GM13977 (cell line): Measurements from ENCODE around the gene DCBLD2.
A peak's percentile ranks its signal among the peaks of the same experiment; 100 is the strongest.

Source experiments
- DNase-seq: peaks from one replicate; pipeline ENCODE4 v3.0.0; 2012; ENCODE audit warnings: low spot score
- CTCF ChIP-seq: IDR thresholded peaks from 2 replicates; pipeline ENCODE4 v1.5.1; 2012; ENCODE audit warnings: mild to moderate bottlenecking, control low read depth; ENCODE audit not compliant: insufficient read depth; ENCODE audit errors: extremely low read depth, missing control alignments
- in situ Hi-C: fragments of 300-500 bp; cut with MboI; formaldehyde crosslinking; loops from one replicate; pipeline ENCODE4 v1.12.0; 2022; ENCODE audit warnings: low sequenced_read_pairs, low pct_unique_long_range_greater_than_20kb, mixed read lengths, inconsistent platforms; ENCODE audit not compliant: unreplicated experiment

DCBLD2 gene

DNA sequence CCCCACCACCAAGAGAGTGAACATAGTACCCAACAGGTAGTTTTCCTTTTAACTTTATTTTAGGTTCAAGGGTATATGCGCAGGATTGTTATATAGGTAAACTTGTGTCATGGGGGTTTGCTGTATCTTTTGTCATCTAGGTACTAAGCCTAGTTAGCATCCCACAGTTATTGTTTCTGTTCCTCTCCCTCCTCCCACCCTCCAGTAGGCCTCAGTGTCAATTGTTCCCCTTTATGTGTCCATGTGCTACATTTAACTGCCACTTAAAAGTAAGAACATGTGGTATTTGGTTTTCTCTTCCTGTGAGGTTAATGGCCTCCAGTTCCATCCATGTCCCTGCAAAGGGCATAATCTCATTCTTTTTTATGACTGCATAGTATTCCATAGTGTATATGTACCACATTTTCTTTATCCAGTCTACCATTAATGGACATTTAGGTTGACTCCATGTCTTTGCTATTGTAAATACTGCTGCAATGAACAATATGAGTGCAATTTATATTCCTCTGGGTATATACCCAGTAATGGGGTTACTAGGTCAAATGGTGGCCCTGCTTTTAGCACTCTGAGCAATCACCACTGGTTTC, 72.2 kb downstream of the DCBLD2 start:
- no peak for TF ChIP-seq CTCF
- in situ Hi-C loops = no loop called here
- no peak for DNase-seq

DNA sequence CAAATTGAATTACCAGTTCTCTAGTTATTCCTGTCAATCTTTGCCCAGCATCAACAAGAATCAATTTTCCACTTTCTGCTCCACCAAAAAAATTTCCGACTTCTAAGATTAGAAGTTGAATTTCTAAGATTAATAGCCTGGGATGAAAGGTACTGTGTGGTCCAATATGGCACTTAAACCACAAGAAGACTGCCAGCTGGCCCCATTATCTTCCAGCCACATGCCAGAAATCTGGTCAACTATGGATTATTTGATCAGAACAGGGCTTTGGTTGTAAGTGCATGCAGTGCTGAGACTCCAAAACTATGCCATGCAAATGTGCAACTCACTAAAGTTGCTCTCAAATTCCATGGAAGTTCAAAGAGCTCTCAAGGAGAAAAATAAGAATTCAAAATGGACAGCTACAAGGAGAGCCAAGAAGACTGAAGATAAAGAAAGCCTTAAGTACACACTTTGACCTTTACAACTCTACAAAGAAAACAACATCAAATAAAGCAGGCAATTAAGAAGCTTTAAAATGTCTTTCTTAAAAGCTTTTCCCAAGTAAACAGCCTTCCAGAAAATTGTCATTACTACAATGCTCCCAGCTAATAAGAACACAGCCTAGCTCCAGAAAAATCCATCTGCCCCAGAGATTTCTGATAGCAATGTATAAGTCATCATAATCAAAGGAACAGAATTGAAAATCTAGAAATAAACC, 74.1 kb downstream of the DCBLD2 start:
- TF ChIP-seq CTCF = no peak
- in situ Hi-C loops = no loop called here
- DNase-seq = no peak

DNA sequence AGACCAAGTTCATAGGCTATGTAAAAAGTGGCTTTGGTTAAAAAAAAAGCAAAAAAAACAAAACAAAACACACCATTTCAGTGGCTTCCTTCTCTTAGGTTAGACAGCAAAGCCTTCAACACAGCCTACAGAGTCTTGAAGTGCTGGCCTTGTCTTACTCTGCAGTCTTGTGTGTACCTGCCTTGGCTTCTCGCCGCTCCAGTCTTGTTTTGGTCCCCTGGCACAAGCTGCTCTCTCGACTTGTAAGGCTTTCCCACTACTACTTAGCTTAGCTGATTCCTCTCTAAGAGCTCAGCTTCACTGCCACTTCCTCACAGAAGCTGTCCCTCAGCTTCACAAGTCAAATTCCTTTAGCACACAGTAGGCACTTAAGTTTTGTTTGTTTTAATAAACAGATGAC, 75.4 kb downstream of the DCBLD2 start:
- TF ChIP-seq CTCF = no peak
- in situ Hi-C loops = no loop called here
- no peak for DNase-seq

DNA sequence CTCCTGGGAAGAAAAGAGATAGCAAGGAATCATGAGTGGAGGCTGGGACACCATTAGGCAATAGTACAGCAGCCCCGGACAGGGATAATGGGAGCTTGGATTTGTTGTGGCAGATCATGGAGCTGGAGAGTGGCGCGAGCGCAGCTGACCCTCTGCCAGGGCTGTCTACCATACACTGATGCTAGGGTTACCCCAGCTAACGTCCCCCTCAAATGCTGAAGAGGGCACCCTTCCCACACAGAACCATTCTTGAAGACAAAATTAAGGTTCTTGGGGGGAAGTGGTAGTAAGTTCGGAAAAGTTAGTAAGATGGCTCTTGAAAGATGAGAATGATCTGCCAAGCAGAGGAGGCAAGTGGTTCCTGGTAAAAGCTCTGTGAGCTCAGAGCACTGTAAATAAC, 77.2 kb downstream of the DCBLD2 start:
- in situ Hi-C loops = loop anchor here (25.0 kb wide), 4 partner anchors 338 to 938 kb away; partner anchors contain the start of gene GABRR3

GRCh38 chr3:98823791-98824190, 77.7 kb downstream of the DCBLD2 start:
- no peak for TF ChIP-seq CTCF
- no peak for DNase-seq
- in situ Hi-C loops = loop anchor here (25.0 kb wide), 4 partner anchors 339 to 939 kb away; partner anchors contain the start of gene GABRR3

More for the DNA sequence above, 77.2 kb downstream of the DCBLD2 start:
- peak; percentile 6 for TF ChIP-seq CTCF
- DNase-seq = no peak

DNA sequence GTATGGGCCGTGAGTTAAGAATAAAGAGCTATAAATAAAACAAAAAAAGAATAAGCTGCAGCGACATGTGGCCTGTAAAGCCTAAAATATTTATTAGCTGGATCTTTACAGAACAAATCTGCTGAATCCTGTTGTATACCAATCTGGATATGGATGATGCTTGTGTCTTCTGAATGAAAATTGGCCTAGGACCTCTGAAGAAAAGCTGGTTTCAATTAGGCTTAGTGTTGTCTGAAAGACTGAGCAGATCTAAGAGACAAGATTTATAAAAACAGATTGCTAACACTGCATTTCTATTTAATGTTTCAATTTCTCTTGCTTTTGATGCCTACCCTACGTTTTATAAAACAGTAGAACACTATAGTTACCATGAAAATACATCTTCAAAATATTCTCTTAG, 80.4 kb downstream of the DCBLD2 start:
- TF ChIP-seq CTCF = no peak
- DNase-seq = no peak
- in situ Hi-C loops = loop anchor here (25.0 kb wide), 4 partner anchors 341 to 941 kb away; partner anchors contain the start of gene GABRR3
